Fibroblast of lung (primary cell): Measurements from ENCODE around the gene IGFN1.

Source experiments
- EZH2 ChIP-seq: IDR thresholded peaks from 2 replicates; pipeline ENCODE4 v1.5.1; 2012; ENCODE audit warnings: low read length, control low read depth, mild to moderate bottlenecking; ENCODE audit errors: missing control alignments
- TF ChIP-seq, protein P1 (sequence below), 2 donors: IDR thresholded peaks in 1 of 2; conservative IDR thresholded peaks in 1 of 2; 1 replicate in 1 of 2; 2 replicates in 1 of 2; pipeline ENCODE4 v1.5.1; 2011 to 2012; ENCODE audit warnings: low read length in 2 of 2, control low read depth in 1 of 2, inconsistent platforms in 1 of 2, low read depth in 1 of 2, mild to moderate bottlenecking in 1 of 2

GRCh38 chr1:201264554-201264953 is 73.9 kb downstream of the IGFN1 start:
- TF ChIP-seq, protein P1, sequence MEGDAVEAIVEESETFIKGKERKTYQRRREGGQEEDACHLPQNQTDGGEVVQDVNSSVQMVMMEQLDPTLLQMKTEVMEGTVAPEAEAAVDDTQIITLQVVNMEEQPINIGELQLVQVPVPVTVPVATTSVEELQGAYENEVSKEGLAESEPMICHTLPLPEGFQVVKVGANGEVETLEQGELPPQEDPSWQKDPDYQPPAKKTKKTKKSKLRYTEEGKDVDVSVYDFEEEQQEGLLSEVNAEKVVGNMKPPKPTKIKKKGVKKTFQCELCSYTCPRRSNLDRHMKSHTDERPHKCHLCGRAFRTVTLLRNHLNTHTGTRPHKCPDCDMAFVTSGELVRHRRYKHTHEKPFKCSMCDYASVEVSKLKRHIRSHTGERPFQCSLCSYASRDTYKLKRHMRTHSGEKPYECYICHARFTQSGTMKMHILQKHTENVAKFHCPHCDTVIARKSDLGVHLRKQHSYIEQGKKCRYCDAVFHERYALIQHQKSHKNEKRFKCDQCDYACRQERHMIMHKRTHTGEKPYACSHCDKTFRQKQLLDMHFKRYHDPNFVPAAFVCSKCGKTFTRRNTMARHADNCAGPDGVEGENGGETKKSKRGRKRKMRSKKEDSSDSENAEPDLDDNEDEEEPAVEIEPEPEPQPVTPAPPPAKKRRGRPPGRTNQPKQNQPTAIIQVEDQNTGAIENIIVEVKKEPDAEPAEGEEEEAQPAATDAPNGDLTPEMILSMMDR (conservative IDR thresholded peaks at IDR 0.05 in 1 of 2, IDR thresholded peaks at IDR 0.05 in 1 of 2; ENCODE audit: low read depth in 1 of 2, low read length in 2 of 2) = no peak
- TF ChIP-seq EZH2 = no peak
